Measurements from ENCODE around the gene TRIM68. TPM values are rescaled to one million over a fixed set of nuclear protein-coding genes. Genes with fewer than 3 reads are reported as not detected.
A peak's percentile ranks its signal among the peaks of the same experiment; 100 is the strongest.

The TRIM68 gene, protein sequence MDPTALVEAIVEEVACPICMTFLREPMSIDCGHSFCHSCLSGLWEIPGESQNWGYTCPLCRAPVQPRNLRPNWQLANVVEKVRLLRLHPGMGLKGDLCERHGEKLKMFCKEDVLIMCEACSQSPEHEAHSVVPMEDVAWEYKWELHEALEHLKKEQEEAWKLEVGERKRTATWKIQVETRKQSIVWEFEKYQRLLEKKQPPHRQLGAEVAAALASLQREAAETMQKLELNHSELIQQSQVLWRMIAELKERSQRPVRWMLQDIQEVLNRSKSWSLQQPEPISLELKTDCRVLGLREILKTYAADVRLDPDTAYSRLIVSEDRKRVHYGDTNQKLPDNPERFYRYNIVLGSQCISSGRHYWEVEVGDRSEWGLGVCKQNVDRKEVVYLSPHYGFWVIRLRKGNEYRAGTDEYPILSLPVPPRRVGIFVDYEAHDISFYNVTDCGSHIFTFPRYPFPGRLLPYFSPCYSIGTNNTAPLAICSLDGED
- 1 to 10 TPM; 8.7 to 9.2 TPM for total RNA-seq

DNA sequence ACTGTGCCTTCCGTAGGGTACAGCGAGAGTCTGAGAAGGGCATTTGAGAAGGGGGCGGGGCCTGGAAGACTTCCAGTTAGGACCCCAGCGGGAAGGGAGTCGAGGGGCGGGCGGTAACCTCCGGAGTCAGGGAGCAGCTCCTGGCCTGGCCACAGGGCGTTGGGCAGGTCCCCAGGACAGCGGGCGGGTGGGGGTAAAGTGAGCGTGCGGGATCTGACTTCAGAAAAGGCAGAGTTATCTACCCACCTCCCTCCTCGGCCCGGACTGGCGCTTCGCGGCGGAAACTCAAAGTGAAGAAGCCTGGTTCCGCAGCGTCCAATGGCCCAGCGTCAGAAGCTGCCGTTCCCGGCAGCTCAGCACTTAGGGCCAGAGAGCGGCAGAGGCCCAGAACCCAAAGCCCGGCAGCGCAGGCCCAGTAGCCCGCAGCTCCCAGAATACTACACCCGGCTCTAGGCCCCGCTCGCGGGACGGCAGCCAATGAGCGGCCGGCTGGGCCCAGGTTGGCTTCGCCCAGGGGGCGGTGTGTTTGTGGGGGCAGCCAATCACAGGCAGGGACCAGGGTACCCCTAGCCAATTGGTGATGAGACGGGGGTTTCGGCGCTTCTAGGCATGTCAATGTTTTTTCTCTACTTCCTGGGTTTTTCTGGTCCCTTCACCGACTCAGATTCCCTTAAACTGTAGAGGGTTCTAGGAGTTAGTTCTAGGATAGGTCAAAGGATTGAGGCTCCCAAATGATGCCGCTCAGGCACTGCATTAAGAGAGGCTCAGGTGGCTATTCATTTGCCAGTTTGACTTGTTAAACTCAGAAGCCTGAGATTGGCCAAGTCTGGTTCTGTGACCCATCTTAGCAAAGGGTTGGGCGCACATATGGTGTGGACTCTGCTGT is at the start of gene TRIM68:
TRIM68 (minus strand) TSS at position 451 of the 886 bp plus-strand sequence. CDS start 2,727 bp downstream, outside the sequence.
- peaks cover 3% of the 10 kb centered on the region for H3K36me3 Mint-ChIP-seq
- CTCF ChIA-PET, result interaction anchor here (1.8 kb wide), 1 partner anchor 29 kb away, joined by 7 read pairs; the partner anchor contains the start of gene OR51D1
- DNase-seq, result peak; percentile 97
- H3K4me3 Mint-ChIP-seq, result peak within 1 kb of the TSS; percentile 93
- intact Hi-C loops (cut with micrococcal nuclease), result loop anchor here (2.0 to 10.0 kb wide), 6 partner anchors 116 to 1627 kb away; partner anchors contain the start of genes CNGA4, FHIP1B, TRIM21 and TRIM22
- no peaks in the 10 kb centered on the region for H3K9me3 Mint-ChIP-seq
- POLR2A ChIA-PET, result no interaction called here
- peaks cover 34% of the 10 kb centered on the region for H3K4me1 Mint-ChIP-seq (ENCODE audit: low read depth)
- H3K27me3 Mint-ChIP-seq, result no peaks in the 10 kb centered on the region
- H3K27ac Mint-ChIP-seq, result peak within 1 kb of the TSS; percentile 87

DNA sequence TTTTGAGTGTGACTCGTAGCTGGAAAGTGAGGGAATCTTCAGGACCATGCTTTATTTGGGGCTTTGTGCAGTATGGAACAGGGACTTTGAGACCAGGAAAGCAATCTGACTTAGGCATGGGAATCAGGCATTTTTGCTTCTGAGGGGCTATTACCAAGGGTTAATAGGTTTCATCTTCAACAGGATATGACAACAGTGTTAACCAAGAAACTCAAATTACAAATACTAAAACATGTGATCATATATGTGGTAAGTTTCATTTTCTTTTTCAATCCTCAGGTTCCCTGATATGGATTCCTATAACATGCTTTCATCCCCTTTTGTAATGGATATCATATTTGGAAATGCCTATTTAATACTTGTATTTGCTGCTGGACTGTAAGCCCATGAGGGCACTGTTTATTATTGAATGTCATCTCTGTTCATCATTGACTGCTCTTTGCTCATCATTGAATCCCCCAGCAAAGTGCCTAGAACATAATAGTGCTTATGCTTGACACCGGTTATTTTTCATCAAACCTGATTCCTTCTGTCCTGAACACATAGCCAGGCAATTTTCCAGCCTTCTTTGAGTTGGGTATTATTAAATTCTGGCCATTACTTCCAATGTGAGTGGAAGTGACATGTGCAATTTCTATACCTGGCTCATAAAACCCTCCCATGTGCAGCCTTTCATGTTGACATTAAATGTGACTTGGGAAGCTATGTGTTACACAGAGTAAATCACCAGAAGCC is 46.8 kb upstream of the TRIM68 start:
- DNase-seq, result no peak
- intact Hi-C loops (cut with micrococcal nuclease), result no loop called here
- no peaks in the 10 kb centered on the region for H3K4me1 Mint-ChIP-seq (ENCODE audit: low read depth)
- H3K27me3 Mint-ChIP-seq, result peaks cover 10% of the 10 kb centered on the region
- ChIA-PET CTCF (interaction anchor here (1.4 kb wide), 1 partner anchor 17 kb away, joined by 4 read pairs; no protein-coding TSS in a partner anchor), POLR2A (no interaction called here)
- no peak overlapping the region for H3K27ac Mint-ChIP-seq
- H3K4me3 Mint-ChIP-seq, result no peak overlapping the region
- H3K9me3 Mint-ChIP-seq, result no peaks in the 10 kb centered on the region
- H3K36me3 Mint-ChIP-seq, result no peaks in the 10 kb centered on the region

DNA sequence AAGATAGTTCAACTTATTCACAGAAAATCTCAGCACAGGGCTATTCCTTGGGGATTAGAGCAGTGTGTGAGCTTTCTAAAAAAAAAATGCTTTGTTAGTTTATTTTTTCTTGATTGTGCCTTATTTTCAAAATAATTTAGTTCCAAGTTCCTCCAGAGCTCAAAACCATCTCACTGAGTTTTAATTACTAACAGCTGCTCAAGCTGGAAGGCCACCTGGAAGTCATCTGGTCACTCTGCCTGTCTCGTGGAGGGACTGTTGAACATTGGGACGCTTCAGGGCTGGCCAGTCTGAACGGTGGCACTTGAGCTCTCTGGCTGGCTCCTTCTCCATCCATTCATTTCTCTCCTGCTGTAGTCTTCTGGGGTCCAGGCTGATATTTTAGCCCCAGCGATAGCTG is 39.7 kb upstream of the TRIM68 start:
- no peak for DNase-seq
- ChIA-PET CTCF (interaction anchor here (3.5 kb wide), 1 partner anchor 11 kb away, joined by 16 read pairs; the partner anchor contains the start of gene OR51D1), POLR2A (no interaction called here)
- Mint-ChIP-seq H3K4me1 (ENCODE audit: low read depth) (no peaks in the 10 kb centered on the region), H3K27me3 (peaks cover 5% of the 10 kb centered on the region), H3K4me3 (no peak overlapping the region), H3K36me3 (no peaks in the 10 kb centered on the region), H3K9me3 (no peaks in the 10 kb centered on the region), H3K27ac (no peak overlapping the region)
- intact Hi-C loops (cut with micrococcal nuclease), result no loop called here

DNA sequence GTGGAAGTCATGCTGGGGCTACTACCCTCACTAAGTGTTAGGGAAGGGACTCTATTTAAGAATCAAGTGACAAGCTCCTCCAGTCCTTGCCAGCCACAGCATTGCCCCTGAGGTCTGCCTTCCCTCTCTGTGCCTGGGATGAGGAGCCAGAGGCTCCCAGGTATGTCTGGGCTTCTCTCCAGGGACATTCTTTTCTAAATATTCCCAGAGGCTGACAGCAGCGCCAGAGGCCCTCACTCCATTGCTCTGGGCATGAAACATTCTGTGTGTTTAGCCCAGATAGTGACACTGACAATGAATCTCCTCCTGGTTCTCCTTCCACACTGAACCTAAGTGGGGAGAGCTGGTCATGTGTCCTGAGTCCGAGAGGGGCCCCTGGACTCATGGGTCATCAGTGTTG is 37.9 kb upstream of the TRIM68 start:
- no peak overlapping the region for H3K27ac Mint-ChIP-seq
- H3K9me3 Mint-ChIP-seq, result no peaks in the 10 kb centered on the region
- no peak overlapping the region for H3K4me3 Mint-ChIP-seq
- no peaks in the 10 kb centered on the region for H3K36me3 Mint-ChIP-seq
- H3K4me1 Mint-ChIP-seq (ENCODE audit: low read depth), result no peaks in the 10 kb centered on the region
- DNase-seq, result no peak
- peaks cover 3% of the 10 kb centered on the region for H3K27me3 Mint-ChIP-seq
- intact Hi-C loops (cut with micrococcal nuclease), result no loop called here
- ChIA-PET CTCF (interaction anchor here (1.6 kb wide), 1 partner anchor 9 kb away, joined by 6 read pairs; the partner anchor contains the start of gene OR51D1), POLR2A (no interaction called here)

DNA sequence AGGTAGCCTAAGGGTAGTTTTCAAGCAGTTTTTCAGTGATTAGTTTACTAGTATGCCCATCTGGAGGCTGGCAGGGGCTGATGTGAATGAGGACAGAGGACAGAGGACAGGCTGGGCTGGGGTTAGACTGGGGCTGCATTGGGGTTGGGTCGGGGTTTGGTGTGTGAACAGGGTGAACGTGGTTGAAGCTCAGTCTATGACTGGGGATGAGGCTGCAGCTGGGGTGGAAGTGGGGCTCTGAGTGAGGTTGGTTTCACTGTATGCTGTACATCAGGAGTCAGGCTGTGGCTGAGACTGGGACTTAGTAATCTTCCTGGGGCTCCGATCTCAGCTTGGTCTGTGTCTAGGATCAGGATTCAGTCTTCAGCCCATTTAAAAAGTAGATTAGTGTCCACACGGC is 36.2 kb upstream of the TRIM68 start:
- no peaks in the 10 kb centered on the region for H3K36me3 Mint-ChIP-seq
- no peaks in the 10 kb centered on the region for H3K4me1 Mint-ChIP-seq (ENCODE audit: low read depth)
- peaks cover 3% of the 10 kb centered on the region for H3K27me3 Mint-ChIP-seq
- no peak overlapping the region for H3K27ac Mint-ChIP-seq
- CTCF ChIA-PET, result no interaction called here
- H3K9me3 Mint-ChIP-seq, result no peaks in the 10 kb centered on the region
- POLR2A ChIA-PET, result no interaction called here
- intact Hi-C loops (cut with micrococcal nuclease), result no loop called here
- no peak for DNase-seq
- H3K4me3 Mint-ChIP-seq, result no peak overlapping the region

DNA sequence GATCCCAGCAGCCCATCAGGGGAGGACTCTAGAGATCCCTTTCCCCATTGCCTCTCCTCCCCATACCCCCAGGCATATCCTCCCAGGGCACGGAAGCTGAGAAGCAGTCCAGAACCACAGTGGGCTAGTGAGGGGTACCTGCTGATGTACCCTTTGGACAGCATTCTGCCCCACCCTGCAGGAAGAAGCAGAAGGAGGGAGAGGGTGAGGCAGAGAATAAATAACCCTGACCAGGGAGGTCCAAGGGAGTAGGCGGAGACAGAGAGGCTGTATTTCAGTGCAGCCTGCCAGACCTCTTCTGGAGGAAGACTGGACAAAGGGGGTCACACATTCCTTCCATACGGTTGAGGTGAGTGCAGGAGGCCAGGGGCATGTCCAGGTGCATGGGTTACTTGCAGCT is 35.7 kb upstream of the TRIM68 start, which contains the start of gene OR51E1:
OR51E1 (plus strand) TSS at position 301 of the 400 bp plus-strand sequence. CDS start 8,545 bp downstream, outside the sequence.
- POLR2A ChIA-PET, result no interaction called here
- DNase-seq, result no peak
- Mint-ChIP-seq H3K4me3 (no peak within 1 kb of the TSS), H3K27ac (no peak within 1 kb of the TSS), H3K36me3 (no peaks in the 10 kb centered on the region), H3K4me1 (ENCODE audit: low read depth) (no peaks in the 10 kb centered on the region), H3K9me3 (no peaks in the 10 kb centered on the region), H3K27me3 (peaks cover 3% of the 10 kb centered on the region)
- CTCF ChIA-PET, result no interaction called here
- intact Hi-C loops (cut with micrococcal nuclease), result no loop called here

DNA sequence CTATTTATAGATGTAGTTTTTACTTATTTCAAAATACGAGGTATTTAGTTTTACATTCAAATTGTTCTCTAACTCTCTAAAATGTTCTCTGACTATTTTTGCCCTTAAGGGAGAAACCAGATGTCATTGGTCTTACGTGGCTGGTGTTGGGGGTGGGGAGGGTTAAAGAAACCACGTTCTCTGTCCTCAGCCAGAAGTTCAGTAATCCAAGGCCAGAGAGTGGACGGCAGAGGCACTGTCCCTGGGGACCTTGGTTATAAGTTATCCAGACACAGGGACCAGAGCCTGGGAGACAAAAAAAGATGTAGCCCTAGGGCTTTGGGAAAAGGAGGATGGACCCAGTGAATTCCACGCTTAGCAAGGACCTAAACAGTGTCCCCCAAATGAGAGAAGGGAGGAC is 35.0 kb upstream of the TRIM68 start:
- ChIA-PET POLR2A (no interaction called here), CTCF (no interaction called here)
- Mint-ChIP-seq H3K27me3 (peaks cover 3% of the 10 kb centered on the region), H3K4me1 (ENCODE audit: low read depth) (no peaks in the 10 kb centered on the region), H3K9me3 (no peaks in the 10 kb centered on the region), H3K27ac (no peak overlapping the region), H3K4me3 (no peak overlapping the region), H3K36me3 (no peaks in the 10 kb centered on the region)
- DNase-seq, result no peak
- intact Hi-C loops (cut with micrococcal nuclease), result no loop called here

DNA sequence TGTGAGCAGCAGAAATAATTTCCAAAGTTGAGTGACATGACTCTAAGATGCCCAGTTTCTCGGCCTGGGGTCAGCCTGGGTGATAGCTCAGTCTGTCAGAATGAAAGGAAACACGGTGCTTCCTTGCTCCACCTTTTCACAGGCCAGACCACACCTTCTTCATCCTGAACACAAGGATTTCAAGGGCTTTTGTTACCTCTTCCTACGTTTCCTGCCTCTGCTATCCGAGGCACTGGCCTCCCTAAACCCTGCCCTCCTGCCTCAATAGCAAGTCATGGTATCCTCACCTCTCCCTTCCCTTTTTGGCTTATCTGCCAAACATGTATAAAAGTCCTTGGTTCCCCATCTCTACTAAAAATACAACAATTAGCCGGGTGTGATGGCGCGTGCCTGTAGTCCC is 34.0 kb upstream of the TRIM68 start:
- no peak overlapping the region for H3K4me3 Mint-ChIP-seq
- POLR2A ChIA-PET, result no interaction called here
- H3K9me3 Mint-ChIP-seq, result no peaks in the 10 kb centered on the region
- no peaks in the 10 kb centered on the region for H3K4me1 Mint-ChIP-seq (ENCODE audit: low read depth)
- CTCF ChIA-PET, result no interaction called here
- H3K27ac Mint-ChIP-seq, result no peak overlapping the region
- no peaks in the 10 kb centered on the region for H3K36me3 Mint-ChIP-seq
- intact Hi-C loops (cut with micrococcal nuclease), result no loop called here
- peaks cover 3% of the 10 kb centered on the region for H3K27me3 Mint-ChIP-seq
- DNase-seq, result no peak

DNA sequence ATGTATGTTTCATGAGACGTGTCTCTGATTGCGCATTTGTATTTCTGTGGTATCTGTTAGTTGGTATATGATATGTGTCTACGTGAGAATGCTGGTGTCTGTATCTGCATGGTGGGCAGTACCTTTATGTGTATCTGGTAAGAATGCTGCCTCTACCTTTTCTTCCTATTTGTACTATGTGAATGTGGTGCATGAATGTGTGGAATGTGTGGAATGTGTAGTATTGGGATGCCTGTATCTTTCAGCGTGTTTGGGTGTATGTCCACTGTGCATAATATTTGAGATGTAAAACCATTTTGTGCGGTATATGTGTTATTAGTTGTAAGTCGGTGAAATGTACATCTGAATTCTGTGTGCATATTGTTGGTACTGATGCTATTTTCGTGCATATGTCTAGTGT is 33.5 kb upstream of the TRIM68 start:
- H3K36me3 Mint-ChIP-seq, result no peaks in the 10 kb centered on the region
- ChIA-PET POLR2A (no interaction called here), CTCF (no interaction called here)
- no peak for DNase-seq
- H3K4me3 Mint-ChIP-seq, result no peak overlapping the region
- H3K27me3 Mint-ChIP-seq, result peaks cover 3% of the 10 kb centered on the region
- intact Hi-C loops (cut with micrococcal nuclease), result no loop called here
- H3K9me3 Mint-ChIP-seq, result no peaks in the 10 kb centered on the region
- no peak overlapping the region for H3K27ac Mint-ChIP-seq
- H3K4me1 Mint-ChIP-seq (ENCODE audit: low read depth), result no peaks in the 10 kb centered on the region

DNA sequence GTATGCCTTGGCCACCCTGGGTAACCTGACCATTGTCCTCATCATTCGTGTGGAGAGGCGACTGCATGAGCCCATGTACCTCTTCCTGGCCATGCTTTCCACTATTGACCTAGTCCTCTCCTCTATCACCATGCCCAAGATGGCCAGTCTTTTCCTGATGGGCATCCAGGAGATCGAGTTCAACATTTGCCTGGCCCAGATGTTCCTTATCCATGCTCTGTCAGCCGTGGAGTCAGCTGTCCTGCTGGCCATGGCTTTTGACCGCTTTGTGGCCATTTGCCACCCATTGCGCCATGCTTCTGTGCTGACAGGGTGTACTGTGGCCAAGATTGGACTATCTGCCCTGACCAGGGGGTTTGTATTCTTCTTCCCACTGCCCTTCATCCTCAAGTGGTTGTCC is 31.9 kb upstream of the TRIM68 start:
- intact Hi-C loops (cut with micrococcal nuclease), result loop anchor here (5.0 to 10.0 kb wide), 2 partner anchors 185 to 742 kb away; partner anchors contain the start of genes OR51F2 and OR51M1
- peaks cover 3% of the 10 kb centered on the region for H3K27me3 Mint-ChIP-seq
- DNase-seq, result no peak
- ChIA-PET CTCF (no interaction called here), POLR2A (no interaction called here)
- no peak overlapping the region for H3K27ac Mint-ChIP-seq
- no peaks in the 10 kb centered on the region for H3K36me3 Mint-ChIP-seq
- H3K9me3 Mint-ChIP-seq, result no peaks in the 10 kb centered on the region
- no peak overlapping the region for H3K4me3 Mint-ChIP-seq
- H3K4me1 Mint-ChIP-seq (ENCODE audit: low read depth), result no peaks in the 10 kb centered on the region

DNA sequence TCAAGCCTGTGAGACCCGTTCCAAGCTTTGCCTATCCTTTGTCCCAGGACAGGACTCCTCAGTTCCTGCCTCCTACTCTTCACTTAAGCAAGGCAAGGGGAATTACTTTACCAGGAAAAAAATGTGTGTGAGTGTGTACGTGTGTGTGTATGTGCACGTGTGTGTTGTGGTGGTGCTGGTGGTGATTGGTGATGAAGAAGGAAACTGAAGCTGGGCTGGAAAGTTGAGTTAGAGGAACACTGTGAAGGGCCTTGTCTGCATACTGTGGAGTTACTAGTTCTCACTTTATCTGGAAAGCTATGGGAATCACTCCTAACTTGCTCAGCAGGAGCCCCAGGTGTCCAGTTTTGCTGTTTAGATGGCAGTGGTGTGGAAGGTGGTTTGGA is 29.6 kb upstream of the TRIM68 start:
- DNase-seq, result no peak
- Mint-ChIP-seq H3K9me3 (no peaks in the 10 kb centered on the region), H3K27ac (no peak overlapping the region), H3K4me3 (no peak overlapping the region), H3K36me3 (no peaks in the 10 kb centered on the region), H3K4me1 (ENCODE audit: low read depth) (no peaks in the 10 kb centered on the region), H3K27me3 (peaks cover 2% of the 10 kb centered on the region)
- CTCF ChIA-PET, result interaction anchor here (0.8 to 4.1 kb wide), 25 partner anchors 8 to 1170 kb away, joined by 3 to 38 read pairs (median 5); partner anchors contain the start of genes OR51E2 and TRIM68
- POLR2A ChIA-PET, result no interaction called here
- intact Hi-C loops (cut with micrococcal nuclease), result loop anchor here (1.0 to 10.0 kb wide), 4 partner anchors 187 to 745 kb away; partner anchors contain the start of genes OR51F2 and OR51M1

Measured in activated CD4-positive, alpha-beta memory T cell treated with anti-CD3 and anti-CD28 coated beads for 36 hours (primary cell).